ENCODE data around the gene COL16A1. TPM values are rescaled to one million over a fixed set of nuclear protein-coding genes. Genes with fewer than 3 reads are reported as not detected.

The COL16A1 gene
- total and polyA plus RNA-seq, 2 of the 13 experiments (the other 11 are each of a cell fraction or from before 2014, with no cell fraction given): 4.3 to 12.2 TPM

GRCh38 chr1:31723828-31724359 is 20.1 kb upstream of the COL16A1 start (continued):
- TF ChIP-seq REST (IDR thresholded peaks at IDR 0.05; ENCODE audit: borderline replicate concordance in 1 of 2, low read depth in 1 of 2, low read length in 2 of 2) (peak; percentile 89 to 99), ATF6 (CRISPR knock-in tag; conservative IDR thresholded peaks at IDR 0.05) (0 out of 2 replicates have a peak, but pooled peaks have one; percentile 86), ZNF430 (CRISPR knock-in tag; IDR thresholded peaks at IDR 0.05) (peak; percentile 70; the same call in 1 of the 2 replicates), RXRB (CRISPR knock-in tag; IDR thresholded peaks at IDR 0.05; ENCODE audit: borderline replicate concordance) (peak; percentile 49; the same call in 1 of the 2 replicates), IRX3 (CRISPR knock-in tag; IDR thresholded peaks at IDR 0.05; ENCODE audit: borderline replicate concordance, low read depth) (no peak), ZNF160 (CRISPR knock-in tag; IDR thresholded peaks at IDR 0.05) (peak; percentile 58; the same call in 1 of the 2 replicates), SAP130 (CRISPR knock-in tag; IDR thresholded peaks at IDR 0.05; ENCODE audit: low read depth) (peak; percentile 60), ZNF704 (CRISPR knock-in tag; IDR thresholded peaks at IDR 0.05; ENCODE audit: borderline replicate concordance) (no peak), DNMT3B (CRISPR knock-in tag; conservative IDR thresholded peaks at IDR 0.05) (peak; percentile 68; the same call in 1 of the 2 replicates), GABPB1 (CRISPR knock-in tag; IDR thresholded peaks at IDR 0.05) (0 out of 2 replicates have a peak, but pooled peaks have one; percentile 7), ATF1 (CRISPR knock-in tag; IDR thresholded peaks at IDR 0.05) (no peak), ZNF891 (CRISPR knock-in tag; IDR thresholded peaks at IDR 0.05) (no peak), U2AF2 (IDR thresholded peaks at IDR 0.05; ENCODE audit: low read depth, low read length) (no peak), SALL1 (CRISPR knock-in tag; IDR thresholded peaks at IDR 0.05) (peak; percentile 65; the same call in 1 of the 2 replicates), ZNF12 (CRISPR knock-in tag; IDR thresholded peaks at IDR 0.05) (peak; percentile 54; the same call in 1 of the 2 replicates), ATF7 (IDR thresholded peaks at IDR 0.05) (no peak), ATF7 (CRISPR knock-in tag; IDR thresholded peaks at IDR 0.05) (no peak), ZFP1 (CRISPR knock-in tag; IDR thresholded peaks at IDR 0.05) (peak; percentile 52; the same call in 1 of the 2 replicates), ZBTB20 (CRISPR knock-in tag; IDR thresholded peaks at IDR 0.05; ENCODE audit: borderline replicate concordance, low read depth) (peak; percentile 39; the same call in 1 of the 2 replicates), RBM22 (optimal IDR thresholded peaks at IDR 0.05; ENCODE audit: low read length) (no peak), ZNF34 (CRISPR knock-in tag; IDR thresholded peaks at IDR 0.05; ENCODE audit: borderline replicate concordance) (no peak)
- TF ChIP-seq, protein P1, sequence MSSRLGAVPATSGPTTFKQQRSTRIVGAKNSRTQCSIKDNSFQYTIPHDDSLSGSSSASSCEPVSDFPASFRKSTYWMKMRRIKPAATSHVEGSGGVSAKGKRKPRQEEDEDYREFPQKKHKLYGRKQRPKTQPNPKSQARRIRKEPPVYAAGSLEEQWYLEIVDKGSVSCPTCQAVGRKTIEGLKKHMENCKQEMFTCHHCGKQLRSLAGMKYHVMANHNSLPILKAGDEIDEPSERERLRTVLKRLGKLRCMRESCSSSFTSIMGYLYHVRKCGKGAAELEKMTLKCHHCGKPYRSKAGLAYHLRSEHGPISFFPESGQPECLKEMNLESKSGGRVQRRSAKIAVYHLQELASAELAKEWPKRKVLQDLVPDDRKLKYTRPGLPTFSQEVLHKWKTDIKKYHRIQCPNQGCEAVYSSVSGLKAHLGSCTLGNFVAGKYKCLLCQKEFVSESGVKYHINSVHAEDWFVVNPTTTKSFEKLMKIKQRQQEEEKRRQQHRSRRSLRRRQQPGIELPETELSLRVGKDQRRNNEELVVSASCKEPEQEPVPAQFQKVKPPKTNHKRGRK (CRISPR knock-in tag; IDR thresholded peaks at IDR 0.05): no peak
